Measurements from ENCODE around the gene MGARP. TPM values are rescaled to one million over a fixed set of nuclear protein-coding genes. Genes with fewer than 3 reads are reported as not detected.

The MGARP gene
- total RNA-seq, 2 experiments from 2014 or later: 0.20 TPM; not detected in 1

GRCh38 chr4:139227729-139228404 lies 52.2 kb downstream of the MGARP start:
- ATAC-seq (peak; percentile 40), DNase-seq (no peak)
- CTCF ChIA-PET: interaction anchor here (0.6 to 3.4 kb wide), 10 partner anchors 15 to 197 kb away, joined by 3 to 17 read pairs (median 4); no protein-coding TSS in a partner anchor
- Mint-ChIP-seq H3K9me3 (ENCODE audit: low read depth) (no peaks in the 10 kb centered on the region), H3K4me1 (peaks cover 10% of the 10 kb centered on the region), H3K36me3 (peaks cover 1% of the 10 kb centered on the region), H3K27me3 (no peaks in the 10 kb centered on the region), H3K27ac (no peak overlapping the region), H3K4me3 (no peak overlapping the region)

GRCh38 chr4:139223682-139224317 lies 56.2 kb downstream of the MGARP start:
- Mint-ChIP-seq H3K27ac (no peak overlapping the region), H3K36me3 (peaks cover 1% of the 10 kb centered on the region), H3K4me1 (peaks cover 17% of the 10 kb centered on the region), H3K9me3 (ENCODE audit: low read depth) (no peaks in the 10 kb centered on the region), H3K4me3 (no peak overlapping the region), H3K27me3 (no peaks in the 10 kb centered on the region)
- CTCF ChIA-PET: interaction anchor here (1.3 to 2.6 kb wide), 2 partner anchors 72 to 193 kb away, joined by 5 to 11 read pairs; no protein-coding TSS in a partner anchor
- peak; percentile 43 for DNase-seq
- ATAC-seq: peak; percentile 64

DNA sequence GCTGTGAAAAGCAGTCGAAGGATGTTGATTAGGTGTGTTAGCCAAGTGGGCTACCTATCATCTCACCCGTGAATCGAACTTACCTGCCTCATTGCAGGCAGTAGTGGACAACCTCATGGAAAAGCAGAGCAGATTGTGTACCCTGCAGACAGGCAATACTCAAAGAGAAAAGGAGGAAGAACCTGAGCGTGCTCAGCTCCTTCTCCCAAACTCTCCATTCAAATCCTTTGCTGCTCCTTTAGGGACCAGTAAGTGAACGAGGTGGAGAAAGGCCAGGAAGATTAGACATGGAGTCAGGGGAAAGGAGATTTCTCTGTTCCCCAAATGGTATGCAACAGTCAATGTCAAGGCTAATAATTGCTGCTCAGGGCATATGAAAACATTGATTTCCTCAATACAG lies 57.8 kb downstream of the MGARP start:
- no peak for ATAC-seq
- Mint-ChIP-seq H3K4me3 (no peak overlapping the region), H3K27me3 (no peaks in the 10 kb centered on the region), H3K36me3 (peaks cover 1% of the 10 kb centered on the region), H3K9me3 (ENCODE audit: low read depth) (no peaks in the 10 kb centered on the region), H3K4me1 (peaks cover 18% of the 10 kb centered on the region), H3K27ac (no peak overlapping the region)
- DNase-seq: no peak
- CTCF ChIA-PET: no interaction called here

GRCh38 chr4:139221687-139222086 lies 58.3 kb downstream of the MGARP start:
- no peak for DNase-seq
- Mint-ChIP-seq H3K27ac (no peak overlapping the region), H3K36me3 (peaks cover 1% of the 10 kb centered on the region), H3K9me3 (ENCODE audit: low read depth) (no peaks in the 10 kb centered on the region), H3K27me3 (no peaks in the 10 kb centered on the region), H3K4me3 (no peak overlapping the region), H3K4me1 (peaks cover 18% of the 10 kb centered on the region)
- CTCF ChIA-PET: no interaction called here
- ATAC-seq: no peak

- H3K27me3 Mint-ChIP-seq: no peaks in the 10 kb centered on the region
- H3K4me3 Mint-ChIP-seq: no peak overlapping the region
- H3K27ac Mint-ChIP-seq: no peak overlapping the region
- H3K4me1 Mint-ChIP-seq: peaks cover 18% of the 10 kb centered on the region
- H3K9me3 Mint-ChIP-seq (ENCODE audit: low read depth): no peaks in the 10 kb centered on the region
- peaks cover 1% of the 10 kb centered on the region for H3K36me3 Mint-ChIP-seq
- DNase-seq: no peak
- CTCF ChIA-PET: interaction anchor here (0.6 to 0.8 kb wide), 2 partner anchors 11 to 27 kb away, joined by 3 read pairs; no protein-coding TSS in a partner anchor
- no peak for ATAC-seq
Measured at GRCh38 chr4:139219450-139220055, 60.5 kb downstream of the MGARP start.

Other genes starting within 250 kb of the MGARP start
- 10 to 100 TPM; 27.3 to 39.8 TPM for gene ELF2, start 103.0 kb downstream of the MGARP start, total RNA-seq
- 10 to 100 TPM; 50.0 to 70.8 TPM for gene NAA15, start 21.3 kb upstream of the MGARP start, total RNA-seq
- 10 to 100 TPM; 32.2 to 34.9 TPM for gene NDUFC1, start 22.3 kb upstream of the MGARP start, total RNA-seq
- gene RAB33B, start 173.9 kb upstream of the MGARP start, total RNA-seq: 1 to 10 TPM; 5.4 to 7.4 TPM